ENCODE measurements around the gene ITGA2. TPM values are rescaled to one million over a fixed set of nuclear protein-coding genes. Genes with fewer than 3 reads are reported as not detected.

The ITGA2 gene
- total and polyA plus RNA-seq, 2 of the 8 experiments (the other 6 are each of a cell fraction or from before 2014, with no cell fraction given) = 1.4 to 7.7 TPM

DNA sequence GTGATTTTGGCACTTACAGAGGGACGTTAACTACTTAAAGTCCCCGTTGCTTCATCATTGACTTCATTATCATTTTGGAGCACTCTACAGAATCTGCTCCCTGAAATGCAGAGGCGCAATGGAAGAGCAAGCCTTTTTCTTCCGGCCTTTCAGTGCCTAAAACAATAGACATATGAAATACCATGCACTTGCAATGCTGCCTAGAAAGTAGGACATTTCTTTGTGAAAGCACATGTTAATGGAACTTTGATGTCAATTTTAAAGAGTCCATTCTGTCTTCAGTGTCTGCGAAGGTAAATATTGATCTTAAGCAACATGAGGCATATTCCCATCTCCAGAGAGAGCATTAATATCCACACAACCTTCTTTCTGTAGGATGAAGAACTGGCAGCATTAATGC is 36.3 kb downstream of the ITGA2 start:
- Histone ChIP-seq H3K18ac (ENCODE audit: extremely low read depth, low read length) (no peak overlapping the region), H3K9me3 (ENCODE audit: insufficient read depth in 2 of 2, low read depth in 1 of 2, low read length in 1 of 2) (no peaks in the 10 kb centered on the region), H3K23me2 (ENCODE audit: low read depth, low read length) (no peaks in the 10 kb centered on the region), H3K4me2 (ENCODE audit: insufficient read depth in 1 of 2, low read depth in 2 of 2, low read length in 2 of 2) (no peak overlapping the region), H2BK12ac (ENCODE audit: low read depth, low read length) (no peak overlapping the region), H3K4me3 (ENCODE audit: extremely low read depth in 1 of 4, insufficient read depth in 2 of 4, low read depth in 3 of 4, low read length in 4 of 4) (no peak overlapping the region), H2BK15ac (ENCODE audit: low read length) (no peak overlapping the region), H4K8ac (ENCODE audit: extremely low read depth, insufficient read depth, low read length) (no peak overlapping the region), H3K79me1 (ENCODE audit: low read depth, low read length) (no peaks in the 10 kb centered on the region), H2AK5ac (ENCODE audit: low read depth, low read length) (no peak overlapping the region), H3K4me1 (replicated peaks in 1 of 4; ENCODE audit: control insufficient read depth in 3 of 4, insufficient read depth in 4 of 4, low read length in 3 of 4) (no peaks in the 10 kb centered on the region), H3K27me3 (replicated peaks in 1 of 4; ENCODE audit: control insufficient read depth in 3 of 4, extremely low read depth in 1 of 4, insufficient read depth in 3 of 4, low read length in 3 of 4) (no peaks in the 10 kb centered on the region), H3K14ac (ENCODE audit: insufficient read length) (no peak overlapping the region), H3K56ac (replicated peaks; ENCODE audit: insufficient read length, low read depth, low read length) (peak overlapping the region; percentile 4), H2BK120ac (replicated peaks; ENCODE audit: low read depth, low read length) (no peak overlapping the region), H4K91ac (replicated peaks; ENCODE audit: insufficient read length, low read length) (no peak overlapping the region), H3K79me2 (ENCODE audit: control insufficient read depth in 1 of 2, insufficient read depth in 2 of 2, low read length in 2 of 2) (no peaks in the 10 kb centered on the region), H4K20me1 (replicated peaks in 1 of 2; ENCODE audit: control insufficient read depth in 1 of 2, insufficient read depth in 2 of 2, low read length in 2 of 2) (no peaks in the 10 kb centered on the region), H4K5ac (ENCODE audit: insufficient read length, low read depth, low read length) (no peak overlapping the region), H3K4ac (replicated peaks; ENCODE audit: insufficient read length, low read depth, low read length) (no peak overlapping the region), H2BK20ac (ENCODE audit: low read length) (no peak overlapping the region), H3K23ac (ENCODE audit: insufficient read length) (no peak overlapping the region), H3K36me3 (ENCODE audit: control insufficient read depth in 2 of 4, insufficient read depth in 4 of 4, low read length in 3 of 4) (no peaks in the 10 kb centered on the region), H2BK5ac (ENCODE audit: low read depth, low read length) (no peak overlapping the region), H3K9ac (replicated peaks in 1 of 4; ENCODE audit: extremely low read depth in 1 of 4, low read depth in 3 of 4, low read length in 3 of 4) (no peak overlapping the region), H3K27ac (ENCODE audit: low read depth, low read length) (no peak overlapping the region), H2AFZ (ENCODE audit: low read length) (no peak overlapping the region)
- ChIA-PET POLR2A (ENCODE audit: partially characterized antibody) (no interaction called here), CTCF (ENCODE audit: partially characterized antibody) (interaction anchor here (4.0 kb wide), 1 partner anchor 10 kb away, joined by 24 read pairs; no protein-coding TSS in a partner anchor)
- 90% methylated on average over 5 of the region's 5 CpGs; no CpG with 5 or more reads in 1 of the 2 experiments for WGBS, 2 experiments (ENCODE audit: extremely low coverage in 1 of 2, insufficient coverage in 1 of 2, insufficient read length in 1 of 2, insufficient replicate concordance in 2 of 2, low coverage in 1 of 2, low lambda C conversion rate in 2 of 2, missing lambda C conversion rate in 1 of 2)
- DNase-seq (ENCODE audit: low read depth in 1 of 2, low spot score in 2 of 2) (no peak), FAIRE-seq (no peak)
- TF ChIP-seq TAF7 (optimal IDR thresholded peaks at IDR 0.05; ENCODE audit: borderline replicate concordance, low read depth, low read length) (no peak), FOSL1 (IDR thresholded peaks at IDR 0.05; ENCODE audit: insufficient read depth, low read depth, low read length) (no peak), MAFK (IDR thresholded peaks at IDR 0.05; ENCODE audit: low read depth, low read length) (no peak), JUN (IDR thresholded peaks at IDR 0.05; ENCODE audit: low read depth, low read length) (no peak), HDAC6 (IDR thresholded peaks at IDR 0.05; ENCODE audit: low read depth, low read length) (no peak), SUZ12 (IDR thresholded peaks at IDR 0.05; ENCODE audit: low read length) (no peak), CHD2 (IDR thresholded peaks at IDR 0.05; ENCODE audit: low read length) (no peak), BRCA1 (IDR thresholded peaks at IDR 0.05; ENCODE audit: low read depth, low read length) (no peak), SIX5 (IDR thresholded peaks at IDR 0.05; ENCODE audit: low read depth, low read length) (no peak), POLR2AphosphoS5 (IDR thresholded peaks at IDR 0.05; ENCODE audit: low read depth, low read length) (no peak), ASH2L (IDR thresholded peaks at IDR 0.05; ENCODE audit: low read length) (no peak)
- TF ChIP-seq, protein P1, sequence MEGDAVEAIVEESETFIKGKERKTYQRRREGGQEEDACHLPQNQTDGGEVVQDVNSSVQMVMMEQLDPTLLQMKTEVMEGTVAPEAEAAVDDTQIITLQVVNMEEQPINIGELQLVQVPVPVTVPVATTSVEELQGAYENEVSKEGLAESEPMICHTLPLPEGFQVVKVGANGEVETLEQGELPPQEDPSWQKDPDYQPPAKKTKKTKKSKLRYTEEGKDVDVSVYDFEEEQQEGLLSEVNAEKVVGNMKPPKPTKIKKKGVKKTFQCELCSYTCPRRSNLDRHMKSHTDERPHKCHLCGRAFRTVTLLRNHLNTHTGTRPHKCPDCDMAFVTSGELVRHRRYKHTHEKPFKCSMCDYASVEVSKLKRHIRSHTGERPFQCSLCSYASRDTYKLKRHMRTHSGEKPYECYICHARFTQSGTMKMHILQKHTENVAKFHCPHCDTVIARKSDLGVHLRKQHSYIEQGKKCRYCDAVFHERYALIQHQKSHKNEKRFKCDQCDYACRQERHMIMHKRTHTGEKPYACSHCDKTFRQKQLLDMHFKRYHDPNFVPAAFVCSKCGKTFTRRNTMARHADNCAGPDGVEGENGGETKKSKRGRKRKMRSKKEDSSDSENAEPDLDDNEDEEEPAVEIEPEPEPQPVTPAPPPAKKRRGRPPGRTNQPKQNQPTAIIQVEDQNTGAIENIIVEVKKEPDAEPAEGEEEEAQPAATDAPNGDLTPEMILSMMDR (IDR thresholded peaks at IDR 0.05; ENCODE audit: control extremely low read depth in 1 of 3, insufficient read depth in 1 of 3, low read depth in 1 of 3, low read length in 3 of 3) = no peak

Measured in H1 (cell line).